ENCODE results near the gene DAP.
"Not testable (repeated sequence)": the region's sequence is repeated elsewhere in the genome, so short reads cannot be mapped to it uniquely, and the experiment has no call there.

Gene DAP

DNA sequence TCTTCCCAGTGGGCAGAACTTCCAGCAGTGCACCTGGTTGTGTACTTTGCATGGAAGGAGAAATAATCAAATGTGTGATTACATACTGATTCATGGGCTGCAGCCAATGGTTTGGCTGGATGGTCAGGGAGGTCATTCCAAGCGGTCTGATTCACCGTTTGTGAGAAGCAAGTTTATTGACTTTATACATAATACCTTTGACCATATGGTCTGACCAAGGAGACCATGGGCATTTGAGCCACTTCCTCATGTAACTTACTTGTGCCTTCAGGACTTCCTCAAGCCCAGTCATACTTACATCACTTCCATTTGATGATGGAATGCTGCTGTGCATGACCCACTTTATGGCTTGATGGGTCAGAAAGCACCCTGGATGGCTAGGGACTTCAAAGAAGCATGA lies 41.1 kb downstream of the DAP start (continued):
- no peak for TF ChIP-seq CSRNP3 (CRISPR knock-in tag; IDR thresholded peaks at IDR 0.05)
- TF ChIP-seq ZNF8 (CRISPR knock-in tag; IDR thresholded peaks at IDR 0.05): no peak

GRCh38 chr5:10718617-10719016 lies 42.4 kb downstream of the DAP start:
- not testable (repeated sequence) for ATAC-seq

DNA sequence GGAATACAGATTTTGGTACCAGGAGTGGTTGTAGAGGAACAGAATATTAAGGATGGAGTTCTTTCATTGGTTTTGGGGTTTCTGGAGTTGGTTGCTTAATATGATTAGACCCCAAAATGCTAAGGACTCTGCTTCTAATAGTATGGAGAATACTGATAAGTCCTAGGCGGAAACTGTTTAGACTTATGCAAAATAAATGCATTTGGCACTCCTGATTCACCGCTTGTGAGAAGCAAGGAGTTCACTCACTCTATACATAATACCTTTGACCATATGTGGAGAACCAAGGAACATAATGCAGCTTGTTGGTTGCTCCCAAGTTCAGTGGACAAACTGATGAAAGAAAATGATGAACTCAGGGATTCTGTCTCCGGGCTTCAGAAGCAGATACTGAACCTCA lies 44.2 kb downstream of the DAP start:
- not testable (repeated sequence) for ATAC-seq

DNA sequence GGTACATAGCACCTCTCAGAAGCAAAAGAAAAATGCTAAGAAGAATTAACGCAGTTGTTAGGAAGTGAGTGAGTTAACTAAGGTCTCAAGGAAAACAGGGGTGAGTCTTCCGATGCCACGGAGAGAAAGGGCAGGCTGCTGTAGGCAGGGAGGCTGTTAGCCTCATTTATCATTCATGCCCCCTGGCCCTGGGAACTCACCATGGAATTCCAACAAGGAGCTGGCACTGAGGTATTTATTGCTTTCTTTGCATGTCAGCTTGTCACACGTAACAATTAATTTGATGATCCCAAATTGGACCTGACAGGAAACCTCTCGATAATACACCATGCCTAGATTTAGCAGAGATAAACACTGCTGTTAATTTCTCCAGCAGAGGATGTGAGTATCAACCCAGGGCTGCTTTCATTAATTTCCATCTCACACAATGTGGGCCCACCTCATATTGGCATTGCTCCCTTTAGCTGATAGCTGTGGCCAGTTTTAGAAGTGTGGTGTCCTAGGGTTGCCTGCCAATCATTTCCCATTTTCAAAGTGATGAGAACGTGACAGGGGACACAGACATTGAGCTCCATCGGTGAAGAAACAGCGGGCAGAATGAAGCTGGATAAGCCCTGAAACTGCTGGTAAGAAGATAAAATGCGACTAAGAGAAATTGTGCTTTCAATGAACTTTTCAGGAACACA lies 45.3 kb downstream of the DAP start:
- TF ChIP-seq ESRRG (CRISPR knock-in tag; IDR thresholded peaks at IDR 0.05) (no peak), BACH2 (CRISPR knock-in tag; IDR thresholded peaks at IDR 0.05; ENCODE audit: borderline replicate concordance) (no peak), GLIS3 (CRISPR knock-in tag; IDR thresholded peaks at IDR 0.05) (no peak), ZFP30 (CRISPR knock-in tag; IDR thresholded peaks at IDR 0.05) (no peak), ARNTL (CRISPR knock-in tag; IDR thresholded peaks at IDR 0.05; ENCODE audit: borderline replicate concordance, low read depth) (no peak), CSRNP3 (CRISPR knock-in tag; IDR thresholded peaks at IDR 0.05) (no peak), SNAI2 (CRISPR knock-in tag; IDR thresholded peaks at IDR 0.05) (no peak), ZC3H10 (CRISPR knock-in tag; IDR thresholded peaks at IDR 0.05) (no peak), OSR1 (CRISPR knock-in tag; IDR thresholded peaks at IDR 0.05) (no peak), RARB (CRISPR knock-in tag; IDR thresholded peaks at IDR 0.05) (no peak), TCF4 (CRISPR knock-in tag; IDR thresholded peaks at IDR 0.05; ENCODE audit: borderline replicate concordance) (no peak), CSDC2 (CRISPR knock-in tag; IDR thresholded peaks at IDR 0.05) (no peak), CREB5 (CRISPR knock-in tag; IDR thresholded peaks at IDR 0.05; ENCODE audit: low read depth) (no peak), TOX (CRISPR knock-in tag; IDR thresholded peaks at IDR 0.05; ENCODE audit: borderline replicate concordance) (no peak), PPARA (CRISPR knock-in tag; IDR thresholded peaks at IDR 0.05; ENCODE audit: borderline replicate concordance) (no peak), ISL1 (CRISPR knock-in tag; IDR thresholded peaks at IDR 0.05) (no peak)
- TF ChIP-seq, protein P1, sequence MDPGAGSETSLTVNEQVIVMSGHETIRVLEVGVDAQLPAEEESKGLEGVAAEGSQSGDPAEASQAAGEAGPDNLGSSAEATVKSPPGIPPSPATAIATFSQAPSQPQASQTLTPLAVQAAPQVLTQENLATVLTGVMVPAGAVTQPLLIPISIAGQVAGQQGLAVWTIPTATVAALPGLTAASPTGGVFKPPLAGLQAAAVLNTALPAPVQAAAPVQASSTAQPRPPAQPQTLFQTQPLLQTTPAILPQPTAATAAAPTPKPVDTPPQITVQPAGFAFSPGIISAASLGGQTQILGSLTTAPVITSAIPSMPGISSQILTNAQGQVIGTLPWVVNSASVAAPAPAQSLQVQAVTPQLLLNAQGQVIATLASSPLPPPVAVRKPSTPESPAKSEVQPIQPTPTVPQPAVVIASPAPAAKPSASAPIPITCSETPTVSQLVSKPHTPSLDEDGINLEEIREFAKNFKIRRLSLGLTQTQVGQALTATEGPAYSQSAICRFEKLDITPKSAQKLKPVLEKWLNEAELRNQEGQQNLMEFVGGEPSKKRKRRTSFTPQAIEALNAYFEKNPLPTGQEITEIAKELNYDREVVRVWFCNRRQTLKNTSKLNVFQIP (CRISPR knock-in tag; IDR thresholded peaks at IDR 0.05; ENCODE audit: borderline replicate concordance, low read depth): no peak
- TF ChIP-seq, protein P2, sequence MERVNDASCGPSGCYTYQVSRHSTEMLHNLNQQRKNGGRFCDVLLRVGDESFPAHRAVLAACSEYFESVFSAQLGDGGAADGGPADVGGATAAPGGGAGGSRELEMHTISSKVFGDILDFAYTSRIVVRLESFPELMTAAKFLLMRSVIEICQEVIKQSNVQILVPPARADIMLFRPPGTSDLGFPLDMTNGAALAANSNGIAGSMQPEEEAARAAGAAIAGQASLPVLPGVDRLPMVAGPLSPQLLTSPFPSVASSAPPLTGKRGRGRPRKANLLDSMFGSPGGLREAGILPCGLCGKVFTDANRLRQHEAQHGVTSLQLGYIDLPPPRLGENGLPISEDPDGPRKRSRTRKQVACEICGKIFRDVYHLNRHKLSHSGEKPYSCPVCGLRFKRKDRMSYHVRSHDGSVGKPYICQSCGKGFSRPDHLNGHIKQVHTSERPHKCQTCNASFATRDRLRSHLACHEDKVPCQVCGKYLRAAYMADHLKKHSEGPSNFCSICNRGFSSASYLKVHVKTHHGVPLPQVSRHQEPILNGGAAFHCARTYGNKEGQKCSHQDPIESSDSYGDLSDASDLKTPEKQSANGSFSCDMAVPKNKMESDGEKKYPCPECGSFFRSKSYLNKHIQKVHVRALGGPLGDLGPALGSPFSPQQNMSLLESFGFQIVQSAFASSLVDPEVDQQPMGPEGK (CRISPR knock-in tag; IDR thresholded peaks at IDR 0.05; ENCODE audit: borderline replicate concordance): no peak
- TF ChIP-seq, protein P3, sequence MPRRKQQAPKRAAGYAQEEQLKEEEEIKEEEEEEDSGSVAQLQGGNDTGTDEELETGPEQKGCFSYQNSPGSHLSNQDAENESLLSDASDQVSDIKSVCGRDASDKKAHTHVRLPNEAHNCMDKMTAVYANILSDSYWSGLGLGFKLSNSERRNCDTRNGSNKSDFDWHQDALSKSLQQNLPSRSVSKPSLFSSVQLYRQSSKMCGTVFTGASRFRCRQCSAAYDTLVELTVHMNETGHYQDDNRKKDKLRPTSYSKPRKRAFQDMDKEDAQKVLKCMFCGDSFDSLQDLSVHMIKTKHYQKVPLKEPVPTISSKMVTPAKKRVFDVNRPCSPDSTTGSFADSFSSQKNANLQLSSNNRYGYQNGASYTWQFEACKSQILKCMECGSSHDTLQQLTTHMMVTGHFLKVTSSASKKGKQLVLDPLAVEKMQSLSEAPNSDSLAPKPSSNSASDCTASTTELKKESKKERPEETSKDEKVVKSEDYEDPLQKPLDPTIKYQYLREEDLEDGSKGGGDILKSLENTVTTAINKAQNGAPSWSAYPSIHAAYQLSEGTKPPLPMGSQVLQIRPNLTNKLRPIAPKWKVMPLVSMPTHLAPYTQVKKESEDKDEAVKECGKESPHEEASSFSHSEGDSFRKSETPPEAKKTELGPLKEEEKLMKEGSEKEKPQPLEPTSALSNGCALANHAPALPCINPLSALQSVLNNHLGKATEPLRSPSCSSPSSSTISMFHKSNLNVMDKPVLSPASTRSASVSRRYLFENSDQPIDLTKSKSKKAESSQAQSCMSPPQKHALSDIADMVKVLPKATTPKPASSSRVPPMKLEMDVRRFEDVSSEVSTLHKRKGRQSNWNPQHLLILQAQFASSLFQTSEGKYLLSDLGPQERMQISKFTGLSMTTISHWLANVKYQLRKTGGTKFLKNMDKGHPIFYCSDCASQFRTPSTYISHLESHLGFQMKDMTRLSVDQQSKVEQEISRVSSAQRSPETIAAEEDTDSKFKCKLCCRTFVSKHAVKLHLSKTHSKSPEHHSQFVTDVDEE (CRISPR knock-in tag; IDR thresholded peaks at IDR 0.05): no peak
- ATAC-seq: no peak

Data from SK-N-SH treated with all-trans-retinoic acid at 6 μM for 48 hours (cell line).